Gastroesophageal sphincter (tissue), 3 donors: ENCODE measurements around the gene GMPR2.

Source experiments
- POLR2A ChIP-seq, 2 donors: fragments of 450-650 bp; IDR thresholded peaks; one replicate each; pipeline ENCODE4 v1.6.1; 2017; ENCODE audit warnings: antibody characterized with exemption in 2 of 2, mild to moderate bottlenecking in 2 of 2, moderate library complexity in 1 of 2
- TF ChIP-seq, protein P1 (sequence below), 4 experiments: fragments of 200-600 bp in 2 of 4; fragments of 450-650 bp in 2 of 4; sonication (generic) in 1 of 4; IDR thresholded peaks; one replicate each; pipeline ENCODE4 v1.5.1; 2017 to 2019; ENCODE audit warnings: antibody characterized with exemption in 4 of 4, mild to moderate bottlenecking in 2 of 4, moderate library complexity in 2 of 4

GRCh38 chr14:24263848-24264247, 31.1 kb downstream of the GMPR2 start:
- TF ChIP-seq, protein P1, sequence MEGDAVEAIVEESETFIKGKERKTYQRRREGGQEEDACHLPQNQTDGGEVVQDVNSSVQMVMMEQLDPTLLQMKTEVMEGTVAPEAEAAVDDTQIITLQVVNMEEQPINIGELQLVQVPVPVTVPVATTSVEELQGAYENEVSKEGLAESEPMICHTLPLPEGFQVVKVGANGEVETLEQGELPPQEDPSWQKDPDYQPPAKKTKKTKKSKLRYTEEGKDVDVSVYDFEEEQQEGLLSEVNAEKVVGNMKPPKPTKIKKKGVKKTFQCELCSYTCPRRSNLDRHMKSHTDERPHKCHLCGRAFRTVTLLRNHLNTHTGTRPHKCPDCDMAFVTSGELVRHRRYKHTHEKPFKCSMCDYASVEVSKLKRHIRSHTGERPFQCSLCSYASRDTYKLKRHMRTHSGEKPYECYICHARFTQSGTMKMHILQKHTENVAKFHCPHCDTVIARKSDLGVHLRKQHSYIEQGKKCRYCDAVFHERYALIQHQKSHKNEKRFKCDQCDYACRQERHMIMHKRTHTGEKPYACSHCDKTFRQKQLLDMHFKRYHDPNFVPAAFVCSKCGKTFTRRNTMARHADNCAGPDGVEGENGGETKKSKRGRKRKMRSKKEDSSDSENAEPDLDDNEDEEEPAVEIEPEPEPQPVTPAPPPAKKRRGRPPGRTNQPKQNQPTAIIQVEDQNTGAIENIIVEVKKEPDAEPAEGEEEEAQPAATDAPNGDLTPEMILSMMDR (IDR thresholded peaks at IDR 0.05): no peak
- no peak for TF ChIP-seq POLR2A (IDR thresholded peaks at IDR 0.05)
